Eye (tissue), 1 donor: ENCODE measurements around the gene BMPR2.
"Not testable (repeated sequence)": the region's sequence is repeated elsewhere in the genome, so short reads cannot be mapped to it uniquely, and the experiment has no call there.

Source experiments
- DNase-seq: peaks from one replicate; pipeline ENCODE4 v3.0.0-alpha.2; 2015

The BMPR2 gene

DNA sequence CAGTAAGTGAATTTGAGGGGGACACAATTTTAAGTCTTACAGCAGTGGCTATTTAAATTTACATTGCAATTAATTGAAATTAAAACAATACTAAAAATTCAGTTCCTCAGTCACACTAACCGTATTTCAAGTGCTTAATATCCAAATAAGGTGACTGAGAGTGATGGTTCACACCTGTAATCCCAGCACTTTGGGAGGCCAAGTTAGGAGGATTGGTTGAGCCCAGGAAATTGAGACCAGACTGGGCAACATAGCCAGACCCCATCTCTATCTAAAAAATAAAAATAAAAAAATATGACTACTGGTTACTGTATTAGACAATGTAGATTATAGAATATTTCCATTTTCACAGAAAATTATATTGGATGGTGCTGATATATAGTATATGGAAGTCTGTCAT, 79.0 kb downstream of the BMPR2 start:
- no peak for DNase-seq

DNA sequence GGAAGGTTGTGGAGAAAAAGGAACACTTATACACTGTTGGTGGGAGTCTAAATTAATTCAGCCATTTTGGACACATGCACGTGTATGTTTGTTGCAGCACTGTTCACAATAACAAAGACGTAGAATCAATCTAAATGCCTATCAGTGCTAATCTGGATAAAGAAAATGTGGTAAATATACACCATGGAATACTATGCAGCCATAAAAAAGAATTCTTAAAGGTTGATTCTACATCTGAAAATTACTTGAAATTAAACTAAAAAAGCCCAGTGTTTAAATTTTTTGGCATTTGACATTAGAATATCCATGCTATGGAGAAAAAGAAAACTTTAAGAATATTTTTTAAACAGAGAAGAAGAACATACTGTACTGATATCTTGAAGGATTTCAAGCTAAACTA, 84.0 kb downstream of the BMPR2 start:
- no peak for DNase-seq

DNA sequence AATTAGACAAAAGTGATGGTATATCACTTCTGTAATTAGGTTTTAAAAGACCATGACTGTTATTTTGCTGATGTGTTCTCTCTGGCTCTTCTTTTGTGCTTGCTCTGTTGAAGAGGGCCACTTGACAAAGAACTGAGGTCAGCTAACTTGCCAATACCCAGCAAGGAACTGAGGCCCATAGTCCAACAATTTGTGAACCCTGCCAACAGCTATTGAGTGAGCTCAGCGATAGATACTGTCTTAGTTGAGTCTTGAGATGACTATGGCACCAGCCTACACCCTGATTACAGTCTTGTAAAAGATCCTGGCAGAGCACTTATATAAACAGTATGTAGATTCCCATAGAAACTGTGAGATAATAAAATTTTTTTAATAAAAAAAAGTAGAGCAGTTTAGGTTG, 103.0 kb downstream of the BMPR2 start:
- DNase-seq, result no peak

DNA sequence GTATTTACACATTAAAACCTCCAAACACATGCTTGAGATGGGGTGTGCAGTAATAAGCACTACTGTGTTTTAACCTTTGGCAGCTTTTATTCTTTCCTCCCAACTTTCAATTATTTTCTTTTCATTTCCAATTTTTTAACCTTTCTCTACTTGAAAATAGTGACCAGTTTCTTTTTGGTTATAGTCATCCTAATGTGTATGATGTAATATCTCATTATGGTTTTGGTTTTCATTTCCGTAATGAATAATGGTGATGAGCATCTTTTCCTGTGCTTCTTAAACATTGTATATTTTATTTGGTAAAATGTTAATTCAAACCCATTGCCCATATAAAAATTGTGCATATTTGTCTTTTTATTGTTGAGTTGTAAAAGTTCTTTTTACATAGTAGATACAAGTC, 103.5 kb downstream of the BMPR2 start:
- no peak for DNase-seq

DNA sequence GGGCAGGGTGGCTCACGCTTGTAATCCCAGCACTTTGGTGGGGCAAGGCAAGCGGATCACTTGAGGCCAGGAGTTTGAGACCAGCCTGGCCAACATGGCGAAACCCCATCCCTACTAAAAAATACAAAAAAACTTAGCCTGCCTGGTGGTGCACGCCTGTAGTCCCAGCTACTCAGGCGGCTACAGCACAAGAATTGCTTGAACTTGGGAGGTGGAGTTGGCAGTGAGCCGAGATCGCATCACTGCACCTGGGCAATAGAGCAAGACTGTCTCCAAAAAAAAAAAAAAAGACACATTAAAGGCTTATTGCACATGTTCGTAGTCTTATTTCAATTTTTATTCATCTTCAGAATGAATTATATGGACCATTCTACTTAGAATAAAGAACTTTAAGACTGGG, 110.2 kb downstream of the BMPR2 start:
- no peak for DNase-seq

DNA sequence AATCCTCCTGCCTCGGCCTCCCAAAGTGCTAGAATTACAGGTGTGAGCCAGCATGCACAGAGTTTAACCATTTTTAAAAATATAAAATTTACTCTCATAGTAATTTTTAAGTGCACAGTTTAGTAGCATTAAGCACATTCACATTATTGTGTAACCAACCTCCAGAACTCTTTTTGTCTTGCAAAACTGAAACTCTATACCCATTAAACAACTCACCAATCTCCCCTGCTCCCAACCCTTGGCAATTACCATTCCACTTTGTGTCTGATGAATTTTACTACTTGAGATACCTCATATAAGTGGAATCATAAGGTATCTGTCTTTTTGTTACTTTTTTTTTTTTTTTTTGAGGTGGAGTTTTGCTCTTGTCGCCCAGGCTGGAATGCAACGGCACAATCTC, 112.5 kb downstream of the BMPR2 start:
- no peak for DNase-seq

DNA sequence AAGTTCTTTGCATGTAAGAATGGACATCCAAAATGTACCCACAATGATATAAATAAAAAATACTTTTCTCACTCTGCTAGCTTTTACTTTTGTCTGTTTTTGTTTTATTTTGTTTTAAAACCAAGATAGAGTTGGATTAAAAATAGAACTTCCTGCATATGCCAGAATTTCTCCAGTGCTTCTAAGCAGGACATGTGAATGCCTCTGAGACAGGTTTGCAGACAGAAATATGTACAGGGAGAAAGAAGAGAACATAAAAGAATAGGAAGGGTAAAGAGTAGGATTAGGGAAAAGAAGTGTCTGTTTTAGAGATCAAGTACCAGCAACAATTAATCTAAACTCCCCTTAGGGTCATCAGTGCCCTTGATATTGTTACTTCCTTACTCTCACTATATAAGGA, 114.4 kb downstream of the BMPR2 start:
- DNase-seq, result no peak

DNA sequence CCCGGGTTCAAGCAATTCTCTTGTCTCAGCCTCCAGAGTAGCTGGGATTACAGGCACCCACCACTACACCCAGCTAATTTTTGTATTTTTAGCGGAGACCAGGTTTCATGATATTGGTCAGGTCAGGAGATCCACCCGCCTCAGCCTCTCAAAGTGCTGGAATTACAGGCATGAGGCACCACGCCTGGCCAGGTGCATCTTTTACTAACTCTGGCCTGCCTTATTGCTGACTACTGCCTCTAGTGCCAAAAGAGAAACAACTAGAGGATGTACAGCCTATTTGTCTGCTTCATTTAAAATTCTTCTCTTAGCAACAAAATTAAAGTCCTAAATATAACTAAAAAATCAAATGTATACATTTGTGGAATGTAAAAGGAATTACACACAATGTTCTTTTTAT, 115.4 kb downstream of the BMPR2 start:
- no peak for DNase-seq

DNA sequence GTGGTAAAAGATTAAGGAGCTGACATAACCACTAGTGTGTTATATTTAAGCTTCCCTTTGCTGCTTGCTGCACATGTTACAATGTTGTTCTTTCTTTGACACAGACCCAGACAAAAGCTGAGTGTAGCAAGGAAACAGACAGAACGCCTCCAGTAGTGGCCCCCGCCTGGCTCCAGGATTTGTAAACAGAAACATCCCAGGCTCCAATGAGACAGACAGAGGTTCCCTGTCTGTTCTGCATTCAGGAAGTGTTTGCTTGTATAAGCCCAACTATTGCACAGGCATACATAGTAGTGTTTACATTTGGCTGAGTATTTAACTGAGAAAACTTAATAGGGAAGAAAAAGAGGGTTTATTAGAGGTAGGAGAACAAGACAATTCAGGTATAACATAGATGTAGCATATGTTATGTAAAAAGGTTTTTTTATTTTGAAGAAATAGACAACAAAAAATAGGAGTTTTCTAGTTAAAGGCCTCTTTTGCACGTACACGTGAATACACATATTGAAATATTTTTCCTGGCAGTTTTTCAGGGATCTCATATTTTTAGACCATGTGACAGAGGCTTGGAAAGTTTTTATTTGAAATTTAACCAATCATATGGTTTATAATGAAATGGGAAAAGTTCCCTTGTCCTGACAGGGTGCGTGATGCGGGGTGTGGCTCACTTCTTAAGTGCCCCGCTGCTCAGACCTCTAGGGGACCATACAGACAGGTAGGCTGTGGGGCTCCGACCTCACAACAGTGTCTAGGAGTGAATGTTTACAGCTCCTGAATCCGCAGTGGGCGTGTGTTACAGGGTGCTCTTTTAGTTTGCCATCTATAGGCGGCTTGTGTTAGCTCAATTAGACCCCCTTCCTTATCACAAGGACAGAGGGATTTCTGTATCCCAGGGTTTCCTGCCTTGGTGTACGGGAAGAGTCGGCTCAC, 118.4 kb downstream of the BMPR2 start:
- DNase-seq, result peak; percentile 55

DNA sequence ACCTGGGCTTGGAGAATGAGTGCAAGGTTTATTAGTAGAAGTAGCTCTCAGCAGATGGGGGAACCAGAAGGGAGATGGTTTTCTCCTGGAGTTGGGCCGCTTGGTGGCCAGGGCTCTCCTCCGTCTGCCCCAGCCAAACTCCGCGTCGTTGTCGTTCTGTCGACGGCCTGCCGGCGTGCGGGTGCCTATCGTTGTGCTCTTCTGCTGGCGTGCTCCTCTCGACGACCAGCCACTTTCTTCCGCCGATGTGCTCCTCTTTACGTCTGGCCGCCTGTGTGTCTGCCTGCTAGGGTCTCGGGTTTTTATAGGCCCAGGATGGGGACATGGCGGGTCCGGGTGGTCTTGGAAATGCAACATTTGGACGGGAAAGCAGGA, 119.1 kb downstream of the BMPR2 start:
- no peak for DNase-seq

DNA sequence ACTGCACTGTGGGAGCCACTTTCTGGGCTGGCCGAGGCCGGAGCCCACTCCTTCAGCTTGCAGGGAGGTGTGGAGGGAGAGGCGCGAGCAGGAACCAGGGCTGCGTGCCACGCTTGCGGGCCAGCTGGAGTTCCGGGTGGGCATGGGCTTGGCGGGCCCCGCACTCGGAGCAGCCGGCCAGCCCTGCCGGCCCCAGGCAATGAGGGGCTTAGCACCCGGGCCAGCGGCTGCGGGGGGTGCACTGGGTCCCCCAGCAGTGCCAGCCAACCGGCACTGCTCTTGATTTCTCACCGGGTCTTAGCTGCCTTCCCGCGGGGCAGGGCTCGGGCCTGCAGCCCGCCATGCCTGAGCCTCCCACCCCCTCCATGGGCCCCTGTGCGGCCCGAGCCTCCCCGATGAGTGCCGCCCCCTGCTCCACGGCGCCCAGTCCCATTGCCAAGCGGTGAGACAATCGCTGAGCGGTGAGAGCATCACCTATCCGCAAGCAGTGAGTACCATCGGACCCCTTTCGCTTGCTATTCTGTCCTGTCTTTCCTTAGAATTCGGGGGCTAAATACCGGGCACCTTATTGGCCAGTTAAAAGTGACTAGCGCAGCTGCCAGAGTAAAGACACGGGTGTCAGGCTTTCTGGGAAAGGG, 120.8 kb downstream of the BMPR2 start:
- DNase-seq, result not testable (repeated sequence)

DNA sequence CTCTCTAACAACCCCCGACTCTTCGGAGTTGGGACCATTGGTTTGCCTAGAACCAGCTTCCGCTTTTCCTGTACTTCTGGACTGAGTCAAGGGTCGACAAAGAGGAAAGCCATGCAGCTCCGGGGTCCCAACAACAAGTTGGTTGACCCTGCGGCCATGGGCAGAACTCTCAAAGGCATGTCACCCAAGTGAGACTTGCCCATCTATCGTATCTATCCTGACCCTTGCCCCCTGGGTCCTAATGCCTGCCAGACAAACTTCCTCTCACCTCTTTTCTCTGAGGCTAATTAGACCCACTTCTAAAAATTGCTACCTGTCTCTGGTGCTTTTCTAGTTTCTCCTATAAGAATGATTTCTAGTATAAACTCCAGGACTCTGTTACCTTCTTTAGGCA, 121.3 kb downstream of the BMPR2 start:
- not testable (repeated sequence) for DNase-seq

DNA sequence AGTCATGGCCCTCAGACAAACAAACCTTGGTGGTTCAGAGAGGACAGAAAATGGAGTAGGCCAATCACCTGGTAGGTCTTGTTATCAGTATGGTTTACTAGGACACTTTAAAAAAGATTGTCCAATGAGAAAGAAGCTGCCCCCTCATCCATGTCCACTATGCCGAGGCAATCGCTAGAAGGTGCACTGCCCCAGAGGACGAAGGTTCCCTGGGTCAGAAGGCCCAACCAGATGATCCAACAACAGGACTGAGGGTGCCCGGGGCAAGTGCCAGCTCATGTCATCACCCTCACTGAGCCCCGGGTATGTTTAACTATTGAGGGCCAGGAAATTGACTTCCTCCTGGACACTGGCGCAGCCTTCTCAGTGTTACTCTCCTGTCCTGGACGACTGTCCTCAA, 123.7 kb downstream of the BMPR2 start:
- not testable (repeated sequence) for DNase-seq

DNA sequence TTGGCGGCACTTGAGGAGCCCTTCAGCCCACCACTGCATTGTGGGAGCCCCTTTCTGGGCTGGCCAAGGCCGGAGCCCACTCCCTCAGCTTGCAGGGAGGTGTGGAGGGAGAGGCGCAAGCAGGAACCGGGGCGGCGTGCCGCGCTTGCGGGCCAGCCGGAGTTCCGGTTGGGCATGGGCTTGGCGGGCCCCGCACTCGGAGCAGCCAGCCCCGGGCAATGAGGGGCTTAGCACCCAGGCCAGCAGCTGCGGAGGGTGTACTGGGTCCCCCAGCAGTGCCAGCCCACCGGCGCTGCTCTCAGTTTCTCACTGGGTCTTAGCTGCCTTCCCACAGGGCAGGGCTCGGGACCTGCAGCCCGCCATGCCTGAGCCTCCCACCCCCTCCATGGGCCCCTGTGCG, 127.1 kb downstream of the BMPR2 start:
- not testable (repeated sequence) for DNase-seq

DNA sequence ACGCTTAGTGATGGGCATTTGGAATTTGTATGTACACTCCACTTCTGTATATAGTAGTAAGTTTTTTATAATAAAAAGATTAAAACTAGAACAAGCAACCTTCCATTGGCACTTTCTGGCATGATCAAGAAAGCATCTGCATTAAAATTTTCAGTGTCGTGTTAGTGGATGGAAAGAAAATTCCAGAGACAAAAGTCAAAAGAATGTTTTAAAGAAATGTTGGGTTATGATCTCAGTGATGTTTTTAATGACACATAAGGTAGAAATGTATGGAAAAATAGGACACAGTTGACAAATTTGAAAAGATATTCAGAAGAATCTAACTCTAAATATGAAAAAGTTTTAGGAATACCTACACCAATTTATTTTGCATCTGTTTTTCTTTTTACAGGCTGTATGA, 132.6 kb downstream of the BMPR2 start:
- no peak for DNase-seq

DNA sequence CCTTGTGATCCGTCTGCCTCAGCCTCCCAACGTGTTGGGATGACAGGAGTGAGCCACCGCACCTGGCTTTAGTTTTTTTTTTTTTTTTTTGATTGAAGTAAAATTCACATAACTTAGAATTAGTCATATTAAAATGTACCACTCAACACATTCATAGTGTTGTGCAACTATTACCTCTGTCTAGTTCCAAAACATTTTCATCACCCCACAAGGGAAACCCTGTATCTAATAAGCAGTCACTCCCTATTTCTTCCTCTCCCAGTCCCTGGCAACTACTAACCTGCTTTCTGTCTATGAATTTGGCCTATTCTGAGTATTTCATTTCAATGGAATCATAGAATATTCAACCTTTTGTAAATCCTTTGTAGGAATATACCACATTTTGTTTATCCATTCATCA, 134.8 kb downstream of the BMPR2 start:
- no peak for DNase-seq

DNA sequence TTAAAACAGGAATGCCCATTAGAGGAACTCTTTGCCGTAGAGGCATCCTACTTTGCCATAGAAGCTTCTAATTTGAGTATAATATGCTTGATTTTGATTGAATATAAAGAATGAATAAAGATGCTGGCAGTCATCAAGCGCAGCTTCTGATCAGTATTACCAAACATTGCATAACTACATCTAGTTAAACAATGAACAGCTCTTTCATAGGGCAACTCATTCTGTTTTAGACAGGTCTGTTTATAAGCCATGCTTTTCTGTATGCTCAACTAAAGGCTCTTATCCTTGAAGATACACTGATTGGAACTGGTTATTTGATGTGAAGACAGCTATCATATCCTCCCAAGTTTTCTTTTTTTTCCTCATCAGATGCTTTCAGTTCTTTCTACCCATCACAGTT, 136.0 kb downstream of the BMPR2 start:
- DNase-seq, result no peak

DNA sequence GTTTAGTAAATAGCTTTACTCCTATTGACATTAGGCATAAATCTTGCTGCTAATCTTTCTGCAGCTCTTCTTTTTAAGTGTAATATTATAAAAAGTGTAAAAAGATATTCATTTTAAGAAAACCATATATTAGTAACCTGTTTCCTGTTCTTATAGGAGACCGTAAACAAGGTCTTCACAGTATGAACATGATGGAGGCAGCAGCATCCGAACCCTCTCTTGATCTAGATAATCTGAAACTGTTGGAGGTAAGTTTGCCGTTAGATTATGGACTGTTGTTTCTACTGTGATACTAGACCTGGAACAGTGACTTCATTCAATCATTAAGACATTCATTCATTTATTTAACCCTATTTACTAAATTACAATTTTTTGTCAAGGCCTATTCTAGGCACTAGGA, 138.6 kb downstream of the BMPR2 start:
- no peak for DNase-seq

DNA sequence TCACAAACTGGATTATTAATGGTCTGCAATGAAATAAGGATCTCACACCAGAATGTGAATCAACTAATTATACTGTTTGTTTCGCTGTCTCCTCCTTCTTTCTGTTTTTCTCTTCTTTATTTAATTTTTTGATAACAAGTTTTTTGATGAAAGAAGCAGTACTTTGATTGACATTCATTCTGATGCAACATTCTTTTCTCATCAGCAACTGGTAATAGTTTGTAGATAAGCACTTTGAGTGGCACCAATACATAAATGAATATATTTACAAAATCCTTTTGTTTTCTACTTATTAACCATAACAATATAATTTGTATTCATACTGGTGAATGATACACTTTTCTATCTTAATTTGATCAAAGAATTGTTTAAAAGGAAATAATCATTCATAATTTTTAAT, 143.3 kb downstream of the BMPR2 start:
- no peak for DNase-seq

DNA sequence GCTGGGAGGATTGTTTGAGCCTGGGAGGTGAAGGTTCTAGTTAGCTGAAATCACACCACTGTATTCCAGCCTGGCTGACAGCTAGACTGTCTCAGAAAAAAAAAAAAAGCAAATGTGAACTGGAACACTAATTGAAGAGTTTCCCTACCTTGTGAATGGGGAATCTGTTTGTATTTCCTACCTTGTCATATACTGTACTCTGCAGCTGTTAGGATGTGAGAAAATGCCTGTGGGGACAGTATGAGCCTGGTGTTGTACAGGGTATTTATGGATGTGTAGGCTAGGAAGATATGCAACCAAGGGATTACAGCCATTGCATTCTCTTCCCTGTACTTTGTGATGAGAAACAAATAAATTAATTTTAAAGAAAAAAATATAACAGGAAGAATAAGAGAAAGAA, 145.3 kb downstream of the BMPR2 start:
- DNase-seq, result no peak

DNA sequence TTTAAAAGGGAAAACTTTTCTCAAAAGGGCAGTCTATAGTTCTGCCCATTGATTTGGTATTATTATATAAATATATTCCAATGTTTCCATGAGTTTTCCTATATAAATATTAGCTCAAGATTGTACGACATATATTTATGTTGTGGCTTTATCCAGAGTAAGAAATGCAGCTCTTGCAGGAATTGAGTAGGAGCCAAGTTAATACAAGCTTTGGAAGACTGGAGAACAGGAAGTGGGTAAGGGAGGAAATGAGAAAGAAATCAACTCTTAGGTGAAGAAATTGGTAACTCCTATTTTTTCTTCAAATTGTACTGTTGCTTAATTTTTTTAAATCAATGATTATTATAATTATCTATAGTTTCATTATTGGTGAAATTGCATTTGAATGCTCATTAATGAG, 153.3 kb downstream of the BMPR2 start:
- no peak for DNase-seq

DNA sequence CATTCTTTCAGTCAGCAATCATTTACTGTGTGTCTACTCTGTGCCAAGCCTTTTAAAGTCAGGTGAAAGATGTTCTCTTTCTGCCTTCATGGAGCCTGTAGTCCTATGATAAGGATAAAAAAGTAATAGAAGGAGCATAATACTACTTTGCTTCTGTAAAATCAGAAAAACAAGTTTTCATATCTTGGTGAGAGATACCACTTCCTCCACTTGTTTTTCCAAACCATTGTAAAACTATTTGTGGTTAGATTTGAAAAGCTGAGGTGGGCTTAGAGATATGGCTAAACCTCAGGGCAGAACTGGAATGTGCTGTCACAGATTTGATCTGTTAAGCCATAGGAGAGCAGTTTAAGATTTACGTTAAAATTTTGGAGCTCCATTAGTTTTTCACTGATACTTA, 153.9 kb downstream of the BMPR2 start:
- DNase-seq, result no peak

DNA sequence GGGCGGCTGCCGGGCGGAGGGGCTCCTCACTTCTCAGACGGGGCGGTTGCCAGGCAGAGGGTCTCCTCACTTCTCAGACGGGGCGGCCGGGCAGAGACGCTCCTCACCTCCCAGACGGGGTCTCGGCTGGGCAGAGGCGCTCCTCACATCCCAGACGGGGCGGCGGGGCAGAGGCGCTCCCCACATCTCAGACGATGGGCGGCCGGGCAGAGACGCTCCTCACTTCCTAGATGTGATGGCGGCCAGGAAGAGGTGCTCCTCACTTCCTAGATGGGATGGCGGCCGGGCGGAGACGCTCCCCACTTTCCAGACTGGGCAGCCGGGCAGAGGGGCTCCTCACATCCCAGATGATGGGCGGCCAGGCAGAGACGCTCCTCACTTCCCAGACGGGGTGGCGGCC, 159.2 kb downstream of the BMPR2 start:
- not testable (repeated sequence) for DNase-seq

DNA sequence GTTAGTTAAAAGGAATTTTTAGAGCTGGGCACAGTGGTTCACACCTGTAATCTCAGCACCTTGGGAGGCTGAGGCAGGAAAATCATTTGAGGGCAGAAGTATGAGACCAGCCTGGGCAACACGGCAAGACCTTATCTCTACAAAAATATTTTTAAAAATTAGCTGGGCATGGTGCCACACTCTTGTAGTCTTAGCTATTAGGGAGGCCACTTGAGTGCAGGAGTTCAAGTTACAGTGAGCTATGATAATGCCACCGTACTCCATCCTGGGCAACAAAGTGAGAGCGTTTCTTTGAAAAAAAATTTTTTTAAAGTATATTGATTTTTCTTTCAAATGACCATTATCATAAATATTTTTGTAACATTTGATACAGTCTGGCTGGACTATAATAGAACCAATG, 165.0 kb downstream of the BMPR2 start:
- DNase-seq, result no peak

DNA sequence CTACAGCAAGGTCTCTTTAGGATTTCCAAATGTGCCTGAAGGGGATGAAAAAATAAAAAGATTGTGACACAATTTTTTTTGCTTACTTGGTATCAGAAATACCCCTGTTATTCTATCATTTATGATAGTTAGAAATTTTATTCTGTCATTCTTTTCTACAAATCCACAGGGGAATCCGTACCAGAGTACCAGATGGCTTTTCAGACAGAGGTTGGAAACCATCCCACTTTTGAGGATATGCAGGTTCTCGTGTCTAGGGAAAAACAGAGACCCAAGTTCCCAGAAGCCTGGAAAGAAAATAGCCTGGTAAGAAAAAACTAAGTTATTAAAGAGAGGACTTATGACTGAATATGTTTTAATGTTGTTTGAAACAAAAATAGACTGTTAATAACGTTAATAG, 166.0 kb downstream of the BMPR2 start:
- DNase-seq, result no peak
